HL-60 (cell line): ENCODE measurements around the gene CIROP.

Source experiments
- DNase-seq, 2 experiments: peaks; one replicate each; pipeline ENCODE4 v3.0.0-alpha.2; 2010 to 2020; ENCODE audit warnings: low read depth in 1 of 2, low spot score in 1 of 2
- H3K27ac ChIP-seq: fragments of 250-450 bp; sonication (Bioruptor Pico); replicated peaks from 2 replicates; pipeline ENCODE4 v1.5.1; 2020; ENCODE audit warnings: mild to moderate bottlenecking, moderate library complexity
- H3K27me3 ChIP-seq: fragments of 250-450 bp; sonication (Bioruptor Pico); 2 replicates; pipeline ENCODE4 v1.5.1; 2021; ENCODE audit warnings: mild to moderate bottlenecking, moderate library complexity; ENCODE audit not compliant: insufficient read depth, poor library complexity, severe bottlenecking
- H3K4me3 ChIP-seq: replicated peaks from 2 replicates; pipeline ENCODE4 v1.5.1; 2011; ENCODE audit warnings: mild to moderate bottlenecking, control low read depth, low read length; ENCODE audit not compliant: insufficient read depth
- CTCF ChIP-seq: IDR thresholded peaks from one replicate; pipeline ENCODE4 v1.5.1; 2011; ENCODE audit warnings: low read length, control low read depth, inconsistent platforms; ENCODE audit not compliant: insufficient read depth
- GABPA ChIP-seq: IDR thresholded peaks from 2 replicates; pipeline ENCODE4 v1.6.1; 2012; ENCODE audit warnings: low read depth
- POLR2AphosphoS5 ChIP-seq: IDR thresholded peaks from 2 replicates; pipeline ENCODE4 v1.6.1; 2012; ENCODE audit warnings: low read depth
- REST ChIP-seq: IDR thresholded peaks from 2 replicates; pipeline ENCODE4 v1.6.1; 2012; ENCODE audit warnings: low read depth; ENCODE audit not compliant: insufficient replicate concordance
- SPI1 ChIP-seq: IDR thresholded peaks from 2 replicates; pipeline ENCODE4 v1.6.1; 2012; ENCODE audit warnings: low read depth, mild to moderate bottlenecking, borderline replicate concordance

Gene CIROP

GRCh38 chr14:23056145-23056955, 48.4 kb downstream of the CIROP start:
- no peak overlapping the region for H3K27ac ChIP-seq
- TF ChIP-seq SPI1 (no peak), REST (no peak), POLR2AphosphoS5 (peak; percentile 21; the same call in 1 of the 2 replicates), GABPA (no peak), CTCF (peak; percentile 87)
- peak; percentile 54 to 80 for DNase-seq
- peak overlapping the region; percentile 63 for H3K4me3 ChIP-seq
- no peaks in the 10 kb centered on the region for H3K27me3 ChIP-seq

- no peak overlapping the region for H3K4me3 ChIP-seq
- TF ChIP-seq REST (no peak), CTCF (no peak), POLR2AphosphoS5 (no peak), SPI1 (no peak), GABPA (no peak)
- no peaks in the 10 kb centered on the region for H3K27me3 ChIP-seq
- H3K27ac ChIP-seq, result no peak overlapping the region
- DNase-seq, result no peak
These were observed 49.1 kb downstream of the CIROP start for GRCh38 chr14:23055621-23056144.

GRCh38 chr14:23055147-23055550, 49.6 kb downstream of the CIROP start:
- H3K4me3 ChIP-seq, result no peak overlapping the region
- no peak for DNase-seq
- no peak for TF ChIP-seq REST
- no peak for TF ChIP-seq POLR2AphosphoS5
- H3K27me3 ChIP-seq, result no peaks in the 10 kb centered on the region
- no peak overlapping the region for H3K27ac ChIP-seq
